Left lobe of liver (tissue), 2 donors: ENCODE measurements around the gene CCDC85A. TPM values are rescaled to one million over a fixed set of nuclear protein-coding genes. Genes with fewer than 3 reads are reported as not detected.

Source experiments
- ATAC-seq: fragments of 200-7000 bp; cut with Tn5 transposase; one replicate; pipeline ENCODE4 v1.9.1; 2020; ENCODE audit warnings: mild to moderate bottlenecking, moderate library complexity
- DNase-seq: peaks from one replicate; pipeline ENCODE4 v3.0.0-alpha.2; 2020; ENCODE audit warnings: low spot score
- total RNA-seq: library from RNA; stranded (reverse); gene quantifications from one replicate; pipeline ENCODE4 v1.2.1, GENCODE V29; 2021
- donor health status: DM: no; HTN: no; CAD: no; lungs with moderate emphysema.
- donor health status: DM: no; HTN: yes; CAD: no.

The CCDC85A gene
- total RNA-seq, 1 donor from 2014 or later: 0.08 TPM

GRCh38 chr2:56192664-56193305 lies 9.0 kb downstream of the CCDC85A start:
- no peak for DNase-seq
- ATAC-seq: no peak

GRCh38 chr2:56195563-56195962 lies 11.8 kb downstream of the CCDC85A start:
- no peak for DNase-seq
- no peak for ATAC-seq

GRCh38 chr2:56197816-56198215 lies 14.0 kb downstream of the CCDC85A start:
- ATAC-seq (no peak), DNase-seq (no peak)

- ATAC-seq (no peak), DNase-seq (no peak)
These were observed 15.1 kb downstream of the CCDC85A start for GRCh38 chr2:56198936-56199335.

- no peak for ATAC-seq
- DNase-seq: no peak
These were observed 15.7 kb downstream of the CCDC85A start for GRCh38 chr2:56199492-56199891.

- no peak for DNase-seq
- ATAC-seq: no peak
These were observed 18.8 kb downstream of the CCDC85A start for GRCh38 chr2:56202381-56203121.

GRCh38 chr2:56204556-56204955 lies 20.8 kb downstream of the CCDC85A start:
- DNase-seq (no peak), ATAC-seq (no peak)

GRCh38 chr2:56206250-56206649 lies 22.5 kb downstream of the CCDC85A start:
- ATAC-seq (no peak), DNase-seq (no peak)

GRCh38 chr2:56207760-56208159 lies 24.0 kb downstream of the CCDC85A start:
- ATAC-seq (no peak), DNase-seq (no peak)

- ATAC-seq: no peak
- DNase-seq: no peak
These were observed 24.6 kb downstream of the CCDC85A start for GRCh38 chr2:56208380-56208779.

- no peak for ATAC-seq
- no peak for DNase-seq
These were observed 25.9 kb downstream of the CCDC85A start for GRCh38 chr2:56209701-56210100.

- DNase-seq (no peak), ATAC-seq (no peak)
These were observed 26.5 kb downstream of the CCDC85A start for GRCh38 chr2:56210291-56210690.

- DNase-seq (no peak), ATAC-seq (no peak)
These were observed 27.3 kb downstream of the CCDC85A start for GRCh38 chr2:56211048-56211447.

GRCh38 chr2:56215911-56216310 lies 32.1 kb downstream of the CCDC85A start:
- ATAC-seq (no peak), DNase-seq (no peak)

GRCh38 chr2:56217106-56217505 lies 33.3 kb downstream of the CCDC85A start:
- no peak for ATAC-seq
- no peak for DNase-seq

GRCh38 chr2:56222481-56222880 lies 38.7 kb downstream of the CCDC85A start:
- ATAC-seq (no peak), DNase-seq (no peak)

- DNase-seq: no peak
These were observed 40.5 kb downstream of the CCDC85A start for GRCh38 chr2:56224316-56224715.

GRCh38 chr2:56227811-56228210 lies 44.0 kb downstream of the CCDC85A start:
- DNase-seq: no peak
- ATAC-seq: no peak

More at GRCh38 chr2:56224316-56224715, 40.5 kb downstream of the CCDC85A start:
- no peak for ATAC-seq

- ATAC-seq (no peak), DNase-seq (no peak)
These were observed 45.7 kb downstream of the CCDC85A start for GRCh38 chr2:56229397-56230060.

- no peak for ATAC-seq
- DNase-seq: no peak
These were observed 46.4 kb downstream of the CCDC85A start for GRCh38 chr2:56230156-56230555.

- DNase-seq: no peak
- ATAC-seq: no peak
These were observed 47.6 kb downstream of the CCDC85A start for GRCh38 chr2:56231361-56231760.

- no peak for ATAC-seq
- DNase-seq: no peak
These were observed 49.1 kb downstream of the CCDC85A start for GRCh38 chr2:56232912-56233311.
